SK-N-SH (cell line): ENCODE measurements around the gene TINAGL1.

Experiments
- EP300 ChIP-seq, 2 experiments: IDR thresholded peaks; 2 replicates each; pipeline versions ENCODE4 v1.4.0 to v1.6.1; 2012; ENCODE audit warnings: borderline replicate concordance in 1 of 2, low read depth in 1 of 2, low read length in 1 of 2
- FOXJ3 ChIP-seq: sonication (generic); formaldehyde crosslinking; IDR thresholded peaks from 2 replicates; pipeline ENCODE4 v1.5.1; 2020; ENCODE audit warnings: mild to moderate bottlenecking, missing genetic modification reagents
- JUND ChIP-seq: IDR thresholded peaks from 2 replicates; pipeline ENCODE4 v1.4.0; 2012
- POLR2AphosphoS5 ChIP-seq: IDR thresholded peaks from 2 replicates; pipeline ENCODE4 v1.6.1; 2012; ENCODE audit warnings: low read depth, low read length
- SIN3A ChIP-seq: IDR thresholded peaks from 2 replicates; pipeline ENCODE4 v1.6.1; 2012; ENCODE audit warnings: low read depth, mild to moderate bottlenecking, low read length, moderate library complexity, borderline replicate concordance
- SMC3 ChIP-seq: IDR thresholded peaks from 2 replicates; pipeline ENCODE4 v1.6.1; 2012; ENCODE audit warnings: low read depth, low read length, improper control_type of control experiment
- TAF1 ChIP-seq: IDR thresholded peaks from 2 replicates; pipeline ENCODE4 v1.6.1; 2012; ENCODE audit warnings: low read depth, mild to moderate bottlenecking, low read length, moderate library complexity, borderline replicate concordance
- TF ChIP-seq, protein P1 (sequence below): IDR thresholded peaks from 2 replicates; pipeline ENCODE4 v1.4.0; 2012; ENCODE audit warnings: low read depth
- TF ChIP-seq, protein P2 (sequence below): fragments of 200-600 bp; sonication (generic); IDR thresholded peaks from 2 replicates; pipeline ENCODE4 v1.6.1; 2017; ENCODE audit warnings: antibody characterized with exemption, mild to moderate bottlenecking, moderate library complexity

GRCh38 chr1:31548907-31549808, 27.2 kb upstream of the TINAGL1 start:
- TF ChIP-seq, protein P1, sequence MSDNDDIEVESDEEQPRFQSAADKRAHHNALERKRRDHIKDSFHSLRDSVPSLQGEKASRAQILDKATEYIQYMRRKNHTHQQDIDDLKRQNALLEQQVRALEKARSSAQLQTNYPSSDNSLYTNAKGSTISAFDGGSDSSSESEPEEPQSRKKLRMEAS, result no peak
- TF ChIP-seq SMC3 (peak; percentile 89), SIN3A (no peak), TAF1 (no peak), POLR2AphosphoS5 (no peak), JUND (no peak), FOXJ3 (CRISPR knock-in tag) (no peak), EP300 (IDR thresholded peaks at IDR 0.05; ENCODE audit: borderline replicate concordance in 1 of 2, low read depth in 1 of 2, low read length in 1 of 2) (no peak; a peak in 1 of 4 replicates)
- TF ChIP-seq, protein P2, sequence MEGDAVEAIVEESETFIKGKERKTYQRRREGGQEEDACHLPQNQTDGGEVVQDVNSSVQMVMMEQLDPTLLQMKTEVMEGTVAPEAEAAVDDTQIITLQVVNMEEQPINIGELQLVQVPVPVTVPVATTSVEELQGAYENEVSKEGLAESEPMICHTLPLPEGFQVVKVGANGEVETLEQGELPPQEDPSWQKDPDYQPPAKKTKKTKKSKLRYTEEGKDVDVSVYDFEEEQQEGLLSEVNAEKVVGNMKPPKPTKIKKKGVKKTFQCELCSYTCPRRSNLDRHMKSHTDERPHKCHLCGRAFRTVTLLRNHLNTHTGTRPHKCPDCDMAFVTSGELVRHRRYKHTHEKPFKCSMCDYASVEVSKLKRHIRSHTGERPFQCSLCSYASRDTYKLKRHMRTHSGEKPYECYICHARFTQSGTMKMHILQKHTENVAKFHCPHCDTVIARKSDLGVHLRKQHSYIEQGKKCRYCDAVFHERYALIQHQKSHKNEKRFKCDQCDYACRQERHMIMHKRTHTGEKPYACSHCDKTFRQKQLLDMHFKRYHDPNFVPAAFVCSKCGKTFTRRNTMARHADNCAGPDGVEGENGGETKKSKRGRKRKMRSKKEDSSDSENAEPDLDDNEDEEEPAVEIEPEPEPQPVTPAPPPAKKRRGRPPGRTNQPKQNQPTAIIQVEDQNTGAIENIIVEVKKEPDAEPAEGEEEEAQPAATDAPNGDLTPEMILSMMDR, result peak; percentile 93
